Thymus (tissue), 11 donors: ENCODE data around the gene CTU2. TPM values are rescaled to one million over a fixed set of nuclear protein-coding genes. Genes with fewer than 3 reads are reported as not detected.

Experiments used
- DNase-seq, 9 donors: peaks; one replicate each; pipeline ENCODE4 v3.0.0-alpha.2; 2013; ENCODE audit warnings: low spot score in 9 of 9, low read depth in 6 of 9, missing footprints in 1 of 9
- H3K27ac ChIP-seq, 2 donors: one replicate each; pipeline ENCODE4 v1.5.1; 2013; ENCODE audit warnings: control low read depth in 1 of 2, low read depth in 1 of 2, low read length in 1 of 2, mild to moderate bottlenecking in 1 of 2, moderate library complexity in 1 of 2
- H3K27me3 ChIP-seq, 2 donors: one replicate each; pipeline ENCODE4 v1.5.1; 2013; ENCODE audit warnings: low read length in 1 of 2; ENCODE audit not compliant: control insufficient read depth in 2 of 2, insufficient read depth in 1 of 2
- H3K36me3 ChIP-seq, 2 donors: one replicate each; pipeline ENCODE4 v1.5.1; 2013; ENCODE audit warnings: low read length in 1 of 2, mild to moderate bottlenecking in 1 of 2, moderate library complexity in 1 of 2; ENCODE audit not compliant: control insufficient read depth in 2 of 2, insufficient read depth in 2 of 2
- H3K4me1 ChIP-seq, 2 donors: one replicate each; pipeline ENCODE4 v1.5.1; 2013; ENCODE audit warnings: low read length in 2 of 2; ENCODE audit not compliant: control insufficient read depth in 2 of 2, insufficient read depth in 2 of 2
- H3K4me3 ChIP-seq, 2 donors: one replicate each; pipeline ENCODE4 v1.5.1; 2013; ENCODE audit warnings: low read length in 2 of 2, control low read depth in 1 of 2, mild to moderate bottlenecking in 1 of 2
- H3K9me3 ChIP-seq, 2 donors: one replicate each; pipeline ENCODE4 v1.5.1; 2013; ENCODE audit warnings: low read length in 1 of 2, mild to moderate bottlenecking in 1 of 2; ENCODE audit not compliant: control insufficient read depth in 2 of 2, insufficient read depth in 1 of 2
- WGBS: extraction: QIAGEN DNeasy Blood & Tissue Kit; methylation state at CpG from one replicate; pipeline ENCODE4 v1.1.7; 2013; 5-methylcytosine and 5-hydroxymethylcytosine counted together
- polyA plus RNA-seq: library from polyadenylated mRNA; stranded (reverse); fragments of 200-250 nt; gene quantifications from one replicate; pipeline ENCODE4 v1.2.3, GENCODE V29; 2013
- total RNA-seq: library from RNA; stranded (reverse); fragments of 120-200 nt; gene quantifications from one replicate; pipeline ENCODE4 v1.2.4, GENCODE V29; 2013
- donor health status: healthy.

CTU2 gene
- total and polyA plus RNA-seq, 2 donors, result 14.7 to 18.6 TPM

GRCh38 chr16:88693420-88694177 lies 12.7 kb upstream of the CTU2 start:
- peaks cover 17 to 49% of the 10 kb centered on the region in 2 donors for H3K4me1 ChIP-seq
- no peak overlapping the region for H3K4me3 ChIP-seq
- DNase-seq, result peak in 1 of 9 donors; percentile 53
- WGBS, result 77% methylated on average over 39 of the region's 39 CpGs
- no peak overlapping the region for H3K27ac ChIP-seq
- peaks cover 0 to 17% of the 10 kb centered on the region in 2 donors for H3K27me3 ChIP-seq
- peaks cover 0 to 10% of the 10 kb centered on the region in 2 donors for H3K9me3 ChIP-seq
- H3K36me3 ChIP-seq, result peaks cover 29 to 33% of the 10 kb centered on the region in 2 donors

- Histone ChIP-seq H3K4me1 (peaks cover 17 to 58% of the 10 kb centered on the region in 2 donors), H3K27me3 (peaks cover 0 to 16% of the 10 kb centered on the region in 2 donors), H3K4me3 (no peak overlapping the region), H3K9me3 (peaks cover 0 to 14% of the 10 kb centered on the region in 2 donors), H3K27ac (no peak overlapping the region), H3K36me3 (peaks cover 38 to 41% of the 10 kb centered on the region in 2 donors)
- 98% methylated on average over 37 of the region's 37 CpGs for WGBS
- DNase-seq, result no peak
Observed at GRCh38 chr16:88694221-88695087, 11.8 kb upstream of the CTU2 start.

- Histone ChIP-seq H3K36me3 (peaks cover 46 to 49% of the 10 kb centered on the region in 2 donors), H3K27me3 (peaks cover 0 to 16% of the 10 kb centered on the region in 2 donors), H3K4me3 (no peak overlapping the region), H3K4me1 (peaks cover 22 to 65% of the 10 kb centered on the region in 2 donors), H3K9me3 (peaks cover 0 to 14% of the 10 kb centered on the region in 2 donors), H3K27ac (no peak overlapping the region)
- 97% methylated on average over 15 of the region's 15 CpGs for WGBS
- DNase-seq, result no peak
Observed at GRCh38 chr16:88695218-88695617, 11.1 kb upstream of the CTU2 start.

- DNase-seq, result no peak
- Histone ChIP-seq H3K9me3 (peaks cover 0 to 14% of the 10 kb centered on the region in 2 donors), H3K4me1 (peaks cover 25 to 68% of the 10 kb centered on the region in 2 donors), H3K27ac (no peak overlapping the region), H3K36me3 (peaks cover 47 to 50% of the 10 kb centered on the region in 2 donors), H3K27me3 (peaks cover 0 to 13% of the 10 kb centered on the region in 2 donors), H3K4me3 (no peak overlapping the region)
- 98% methylated on average over 7 of the region's 7 CpGs for WGBS
Observed at GRCh38 chr16:88695753-88696152, 10.6 kb upstream of the CTU2 start.

- Histone ChIP-seq H3K27ac (no peak overlapping the region), H3K27me3 (peaks cover 0 to 8% of the 10 kb centered on the region in 2 donors), H3K4me1 (peaks cover 28 to 69% of the 10 kb centered on the region in 2 donors), H3K36me3 (peaks cover 47 to 50% of the 10 kb centered on the region in 2 donors), H3K9me3 (peaks cover 0 to 14% of the 10 kb centered on the region in 2 donors), H3K4me3 (no peak overlapping the region)
- WGBS, result 90% methylated on average over 14 of the region's 14 CpGs
- DNase-seq, result no peak
Observed at GRCh38 chr16:88696441-88696840, 9.9 kb upstream of the CTU2 start.

GRCh38 chr16:88697116-88697830 lies 9.0 kb upstream of the CTU2 start:
- H3K36me3 ChIP-seq, result peaks cover 49 to 53% of the 10 kb centered on the region in 2 donors
- H3K27ac ChIP-seq, result no peak overlapping the region
- peaks cover 0 to 2% of the 10 kb centered on the region in 2 donors for H3K27me3 ChIP-seq
- no peak overlapping the region for H3K4me3 ChIP-seq
- 97% methylated on average over 47 of the region's 47 CpGs for WGBS
- H3K9me3 ChIP-seq, result peaks cover 2 to 14% of the 10 kb centered on the region in 2 donors
- DNase-seq, result no peak
- H3K4me1 ChIP-seq, result peaks cover 29 to 69% of the 10 kb centered on the region in 2 donors

- no peak overlapping the region for H3K4me3 ChIP-seq
- H3K4me1 ChIP-seq, result peaks cover 29 to 69% of the 10 kb centered on the region in 2 donors
- 71% methylated on average over 37 of the region's 37 CpGs for WGBS
- H3K27me3 ChIP-seq, result no peaks in the 10 kb centered on the region
- peak in 1 of 9 donors; percentile 59 for DNase-seq
- peaks cover 2 to 11% of the 10 kb centered on the region in 2 donors for H3K9me3 ChIP-seq
- H3K27ac ChIP-seq, result peak overlapping the region in 1 of 2 donors; percentile 36
- peaks cover 49 to 53% of the 10 kb centered on the region in 2 donors for H3K36me3 ChIP-seq
Observed at GRCh38 chr16:88697831-88698615, 8.3 kb upstream of the CTU2 start.

- Histone ChIP-seq H3K36me3 (peaks cover 49 to 53% of the 10 kb centered on the region in 2 donors), H3K27me3 (no peaks in the 10 kb centered on the region), H3K4me3 (no peak overlapping the region), H3K9me3 (peaks cover 2 to 6% of the 10 kb centered on the region in 2 donors), H3K27ac (peak overlapping the region in 1 of 2 donors; percentile 36), H3K4me1 (peaks cover 29 to 69% of the 10 kb centered on the region in 2 donors)
- 95% methylated on average over 25 of the region's 25 CpGs for WGBS
- DNase-seq, result no peak
Observed at GRCh38 chr16:88698646-88699045, 7.7 kb upstream of the CTU2 start.
